HCT116 (cell line): Measurements from ENCODE around the gene SH3BP5L. TPM values are rescaled to one million over a fixed set of nuclear protein-coding genes. Genes with fewer than 3 reads are reported as not detected.

ENCODE experiments used
- ATAC-seq: fragments of 200-7000 bp; cut with Tn5 transposase; 2 replicates; pipeline ENCODE4 v1.9.1; 2020; ENCODE audit warnings: mild to moderate bottlenecking, moderate library complexity
- BruUV-seq: library from RNA; stranded (reverse); fragments of 400-500 nt; replicated peaks from 2 replicates; lab custom pipeline; 2021; lab: Mats Ljungman, UMichigan
- CTCF ChIA-PET: fragments of 300-600 bp; sonication (Branson Sonifier 250); formaldehyde crosslinking; loops from one replicate; lab custom pipeline; 2021; ENCODE audit warnings: antibody characterized with exemption; lab: Charles Lee
- POLR2A ChIA-PET: fragments of 300-600, 350-600 bp; sonication (Branson Sonifier 250); formaldehyde crosslinking; loops from one replicate; lab custom pipeline; 2021; ENCODE audit warnings: antibody characterized with exemption; lab: Charles Lee
- RAD21 ChIA-PET, 2 experiments: fragments of 300-600 bp; sonication (Branson Sonifier 250); formaldehyde crosslinking; loops; one replicate each; lab custom pipeline; 2023; ENCODE audit warnings: low total read pairs in 2 of 2; ENCODE audit not compliant: uncharacterized antibody in 2 of 2, unreplicated experiment in 2 of 2, low non-redundant PET in 1 of 2; lab: Charles Lee
- DNase-seq: peaks from one replicate; pipeline ENCODE4 v3.0.0-alpha.2; 2010; ENCODE audit warnings: low read depth, low spot score
- H2AFZ ChIP-seq: fragments of 200-600 bp; shearing (Covaris generic), sonication (generic); 2 replicates; pipeline ENCODE4 v1.6.1; 2017; ENCODE audit warnings: low read depth, mixed run types, mixed read lengths, antibody characterized with exemption, low read length; ENCODE audit not compliant: poor library complexity, severe bottlenecking
- H3K27ac ChIP-seq: 2 replicates; pipeline ENCODE4 v1.5.1; 2012; ENCODE audit warnings: low read depth, low read length
- H3K27me3 ChIP-seq: fragments of 200-600 bp; sonication (generic); 2 replicates; pipeline ENCODE4 v1.6.1; 2016; ENCODE audit warnings: mixed run types, low read length, mixed read lengths; ENCODE audit not compliant: insufficient read depth
- H3K36me3 ChIP-seq, 2 experiments: fragments of 200-500 bp in 1 of 2; fragments of 200-600 bp in 1 of 2; sonication (Bioruptor generic) in 1 of 2; sonication (generic) in 1 of 2; 2 replicates each; pipeline versions ENCODE4 v1.5.1 to v1.6.1; 2014 to 2016; ENCODE audit warnings: low read length in 2 of 2, inconsistent platforms in 1 of 2, mixed read lengths in 1 of 2, mixed run types in 1 of 2; ENCODE audit not compliant: insufficient read depth in 2 of 2, control insufficient read depth in 1 of 2
- H3K4me1 ChIP-seq, 2 experiments: fragments of 200-600 bp in 1 of 2; sonication (generic) in 1 of 2; 2 replicates each; pipeline versions ENCODE4 v1.5.1 to v1.6.1; 2012 to 2017; ENCODE audit warnings: low read length in 2 of 2, inconsistent platforms in 1 of 2, mild to moderate bottlenecking in 1 of 2, mixed read lengths in 1 of 2, mixed run types in 1 of 2, moderate library complexity in 1 of 2; ENCODE audit not compliant: insufficient read depth in 2 of 2, control insufficient read depth in 1 of 2
- H3K4me2 ChIP-seq: fragments of 200-600 bp; sonication (generic); 2 replicates; pipeline ENCODE4 v1.6.1; 2017; ENCODE audit warnings: mixed run types, low read length, mixed read lengths
- H3K4me3 ChIP-seq, 2 experiments: fragments of 200-600 bp in 1 of 2; sonication (generic) in 1 of 2; replicated peaks in 1 of 2; 2 replicates each; pipeline ENCODE4 v1.5.1; 2011 to 2016; ENCODE audit warnings: low read length in 2 of 2, control low read depth in 1 of 2, low read depth in 1 of 2, mild to moderate bottlenecking in 1 of 2, mixed read lengths in 1 of 2, mixed run types in 1 of 2
- H3K79me2 ChIP-seq: fragments of 200-600 bp; sonication (generic); 2 replicates; pipeline ENCODE4 v1.6.1; 2017; ENCODE audit warnings: mild to moderate bottlenecking, mixed run types, low read length, moderate library complexity, mixed read lengths; ENCODE audit not compliant: insufficient read depth
- H3K9ac ChIP-seq: fragments of 200-600 bp; sonication (generic); 2 replicates; pipeline ENCODE4 v1.6.1; 2016; ENCODE audit warnings: low read length, mixed read lengths
- H3K9me2 ChIP-seq: fragments of 200-600 bp; sonication (generic), shearing (Covaris generic); 2 replicates; pipeline ENCODE4 v1.6.1; 2017; ENCODE audit warnings: mixed run types, mild to moderate bottlenecking, moderate library complexity; ENCODE audit not compliant: insufficient read depth
- H3K9me3 ChIP-seq, 2 experiments: fragments of 200-500 bp in 1 of 2; fragments of 200-600 bp in 1 of 2; sonication (Bioruptor generic) in 1 of 2; sonication (generic) in 1 of 2; 2 replicates each; pipeline ENCODE4 v1.6.1; 2014 to 2017; ENCODE audit warnings: low read length in 2 of 2, mixed read lengths in 2 of 2, inconsistent platforms in 1 of 2, low read depth in 1 of 2, mild to moderate bottlenecking in 1 of 2, mixed run types in 1 of 2, moderate library complexity in 1 of 2; ENCODE audit not compliant: control insufficient read depth in 1 of 2, insufficient read depth in 1 of 2
- H4K20me1 ChIP-seq: fragments of 200-600 bp; sonication (generic), shearing (Covaris generic); 2 replicates; pipeline ENCODE4 v1.6.1; 2017; ENCODE audit warnings: mixed run types, mild to moderate bottlenecking, moderate library complexity; ENCODE audit not compliant: insufficient read depth
- EZH2phosphoT487 ChIP-seq: fragments of 200-600 bp; IDR thresholded peaks from 2 replicates; pipeline ENCODE4 v1.6.1; 2018; ENCODE audit warnings: antibody characterized with exemption, borderline replicate concordance
- FOSL1 ChIP-seq: IDR thresholded peaks from 2 replicates; pipeline ENCODE4 v1.6.1; 2012; ENCODE audit warnings: low read depth
- MAX ChIP-seq: IDR thresholded peaks from 2 replicates; pipeline ENCODE4 v1.6.1; 2012
- POLR2AphosphoS5 ChIP-seq: IDR thresholded peaks from 2 replicates; pipeline ENCODE4 v1.6.1; 2011; ENCODE audit warnings: mild to moderate bottlenecking, low read depth, low read length, moderate library complexity
- intact Hi-C: fragments of 100-400 bp; cut with micrococcal nuclease; formaldehyde crosslinking; loops from 2 replicates; pipeline ENCODE4 v1.10.0; 2022
- total RNA-seq: library from RNA; stranded (reverse); gene quantifications from one replicate; pipeline ENCODE4 v1.2.1, GENCODE V29; 2021; ENCODE audit not compliant: unreplicated experiment

The SH3BP5L gene
- total RNA-seq, 1 experiment from 2014 or later = 22.3 TPM

- H4K20me1 ChIP-seq = no peaks in the 10 kb centered on the region
- H3K9me3 ChIP-seq = no peaks in the 10 kb centered on the region
- BruUV-seq = no TSS peak
- no peaks in the 10 kb centered on the region for H3K27me3 ChIP-seq
- ATAC-seq (peak; percentile 50), DNase-seq (no peak)
- peak overlapping the region; percentile 74 for H3K4me2 ChIP-seq
- H3K27ac ChIP-seq = no peak overlapping the region; the same call in 1 of the 2 replicates
- peaks cover 5 to 28% of the 10 kb centered on the region in 2 experiments; a peak in 3 of 4 replicates for H3K4me1 ChIP-seq
- ChIA-PET POLR2A (no interaction called here), RAD21 (interaction anchor here in 1 of 2 experiments (0.9 kb wide), 1 partner anchor 10 kb away, joined by 3 read pairs; no protein-coding TSS in a partner anchor), CTCF (no interaction called here)
- H3K9me2 ChIP-seq = no peaks in the 10 kb centered on the region
- H3K9ac ChIP-seq = peak overlapping the region; percentile 42
- intact Hi-C loops = no loop called here
- peaks cover 4% of the 10 kb centered on the region; the same call in 1 of the 2 replicates for H3K79me2 ChIP-seq
- H3K36me3 ChIP-seq = no peaks in the 10 kb centered on the region
- no peak overlapping the region for H2AFZ ChIP-seq
- peak overlapping the region; percentile 38 to 53 for H3K4me3 ChIP-seq
- TF ChIP-seq MAX = 0 out of 2 replicates have a peak, but pooled peaks have one; percentile 3
- no peak for TF ChIP-seq FOSL1
- peak; percentile 50 for TF ChIP-seq POLR2AphosphoS5
- no peak for TF ChIP-seq EZH2phosphoT487
These were observed 37.5 kb upstream of the SH3BP5L start for GRCh38 chr1:248862998-248863881.

- Histone ChIP-seq H3K27ac (no peak overlapping the region; the same call in 1 of the 2 replicates), H3K4me3 (peak overlapping the region; percentile 38 to 53), H3K9me3 (no peaks in the 10 kb centered on the region), H3K4me1 (peaks cover 5 to 34% of the 10 kb centered on the region in 2 experiments; a peak in 3 of 4 replicates), H4K20me1 (no peaks in the 10 kb centered on the region), H3K4me2 (peak overlapping the region; percentile 74), H3K79me2 (peaks cover 10% of the 10 kb centered on the region; the same call in 1 of the 2 replicates), H3K27me3 (no peaks in the 10 kb centered on the region), H3K9me2 (no peaks in the 10 kb centered on the region), H3K36me3 (no peaks in the 10 kb centered on the region), H3K9ac (peak overlapping the region; percentile 42), H2AFZ (no peak overlapping the region)
- ChIA-PET CTCF (no interaction called here), RAD21 (no interaction called here), POLR2A (no interaction called here)
- ATAC-seq (no peak), DNase-seq (no peak)
- TF ChIP-seq POLR2AphosphoS5 (no peak), MAX (0 out of 2 replicates have a peak, but pooled peaks have one; percentile 2)
- BruUV-seq = no TSS peak
- intact Hi-C loops = no loop called here
These were observed 36.9 kb upstream of the SH3BP5L start for GRCh38 chr1:248862695-248862997.
